ENCODE data around the gene BOC. TPM values are rescaled to one million over a fixed set of nuclear protein-coding genes. Genes with fewer than 3 reads are reported as not detected.

The BOC gene
- total RNA-seq, 2 donors from 2014 or later = 1.9 to 9.8 TPM

DNA sequence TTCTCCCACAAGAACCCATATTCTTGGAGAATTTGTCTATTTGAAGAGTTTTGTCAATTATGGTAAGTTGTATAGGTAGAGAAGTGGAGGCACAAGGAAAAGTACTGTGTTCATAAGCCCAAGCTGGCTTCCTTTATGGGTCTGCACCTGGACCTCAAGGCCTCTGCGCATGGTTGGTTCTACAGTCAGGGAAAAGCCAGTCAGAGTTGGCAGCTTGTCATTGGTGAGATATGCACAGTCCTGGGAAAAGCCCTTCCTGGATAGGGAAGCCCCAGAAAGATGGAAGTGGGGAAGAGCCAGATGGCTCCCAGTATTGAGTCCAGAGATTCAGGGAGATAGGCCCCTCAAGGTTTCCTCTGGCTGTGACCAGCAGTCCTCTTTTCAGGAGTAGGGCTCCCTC lies 15.8 kb downstream of the BOC start:
- H3K9me3 ChIP-seq = no peaks in the 10 kb centered on the region
- no peaks in the 10 kb centered on the region for H3K4me1 ChIP-seq
- TF ChIP-seq, protein P1, sequence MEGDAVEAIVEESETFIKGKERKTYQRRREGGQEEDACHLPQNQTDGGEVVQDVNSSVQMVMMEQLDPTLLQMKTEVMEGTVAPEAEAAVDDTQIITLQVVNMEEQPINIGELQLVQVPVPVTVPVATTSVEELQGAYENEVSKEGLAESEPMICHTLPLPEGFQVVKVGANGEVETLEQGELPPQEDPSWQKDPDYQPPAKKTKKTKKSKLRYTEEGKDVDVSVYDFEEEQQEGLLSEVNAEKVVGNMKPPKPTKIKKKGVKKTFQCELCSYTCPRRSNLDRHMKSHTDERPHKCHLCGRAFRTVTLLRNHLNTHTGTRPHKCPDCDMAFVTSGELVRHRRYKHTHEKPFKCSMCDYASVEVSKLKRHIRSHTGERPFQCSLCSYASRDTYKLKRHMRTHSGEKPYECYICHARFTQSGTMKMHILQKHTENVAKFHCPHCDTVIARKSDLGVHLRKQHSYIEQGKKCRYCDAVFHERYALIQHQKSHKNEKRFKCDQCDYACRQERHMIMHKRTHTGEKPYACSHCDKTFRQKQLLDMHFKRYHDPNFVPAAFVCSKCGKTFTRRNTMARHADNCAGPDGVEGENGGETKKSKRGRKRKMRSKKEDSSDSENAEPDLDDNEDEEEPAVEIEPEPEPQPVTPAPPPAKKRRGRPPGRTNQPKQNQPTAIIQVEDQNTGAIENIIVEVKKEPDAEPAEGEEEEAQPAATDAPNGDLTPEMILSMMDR (IDR thresholded peaks at IDR 0.05) = no peak
- intact Hi-C loops (cut with DNase I) = no loop called here
- H3K9ac ChIP-seq (ENCODE audit: low read depth in 2 of 2, low read length in 2 of 2) = no peak overlapping the region
- H3K27me3 ChIP-seq = no peaks in the 10 kb centered on the region
- no peak overlapping the region for H3K4me3 ChIP-seq
- no peak overlapping the region for H3K27ac ChIP-seq
- no peaks in the 10 kb centered on the region for H3K36me3 ChIP-seq
- DNase-seq = no peak

DNA sequence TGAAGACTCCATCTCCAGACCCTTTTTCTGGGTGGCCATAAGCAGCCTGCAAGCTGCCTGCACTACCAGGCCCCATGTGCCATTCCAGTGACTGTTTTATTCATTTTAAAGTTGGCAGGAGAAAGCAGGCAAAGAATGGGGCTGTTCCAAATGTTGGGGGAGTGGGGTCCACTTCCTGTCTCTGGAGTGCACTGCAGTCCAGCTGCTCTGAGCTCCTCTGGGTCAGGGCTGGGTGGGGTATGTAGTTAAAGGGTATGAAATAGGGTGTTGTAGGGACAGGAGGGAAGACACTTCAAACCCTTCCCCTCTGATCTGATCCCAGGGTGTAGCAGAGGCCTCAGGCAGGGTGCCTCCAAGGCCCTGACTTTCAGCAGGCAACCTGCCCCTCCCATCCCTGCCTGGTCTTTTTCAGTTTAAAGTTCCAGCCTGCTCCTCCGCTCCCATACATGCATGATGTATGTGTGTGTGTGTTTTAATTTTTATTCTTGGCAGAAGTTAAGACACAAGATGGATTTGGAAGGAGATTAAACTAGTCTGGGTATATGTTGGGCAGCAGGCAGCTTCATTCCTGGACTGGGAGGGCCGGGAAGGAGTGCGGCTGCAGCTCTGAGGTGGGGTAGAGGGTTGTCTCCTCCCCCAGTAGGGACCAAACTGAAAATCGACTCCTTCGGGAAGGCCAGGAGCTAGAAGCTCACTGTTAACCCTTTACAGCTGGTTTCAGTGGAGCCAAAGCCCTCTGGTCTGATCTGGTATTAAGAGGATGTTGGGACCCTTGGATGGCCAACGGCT lies 17.3 kb downstream of the BOC start:
- Histone ChIP-seq H3K36me3 (no peaks in the 10 kb centered on the region), H3K9ac (ENCODE audit: low read depth in 2 of 2, low read length in 2 of 2) (no peak overlapping the region), H3K27me3 (no peaks in the 10 kb centered on the region), H3K4me1 (no peaks in the 10 kb centered on the region), H3K27ac (no peak overlapping the region), H3K9me3 (no peaks in the 10 kb centered on the region), H3K4me3 (no peak overlapping the region)
- TF ChIP-seq, protein P1 (IDR thresholded peaks at IDR 0.05) = no peak
- intact Hi-C loops (cut with DNase I) = no loop called here
- DNase-seq = no peak

DNA sequence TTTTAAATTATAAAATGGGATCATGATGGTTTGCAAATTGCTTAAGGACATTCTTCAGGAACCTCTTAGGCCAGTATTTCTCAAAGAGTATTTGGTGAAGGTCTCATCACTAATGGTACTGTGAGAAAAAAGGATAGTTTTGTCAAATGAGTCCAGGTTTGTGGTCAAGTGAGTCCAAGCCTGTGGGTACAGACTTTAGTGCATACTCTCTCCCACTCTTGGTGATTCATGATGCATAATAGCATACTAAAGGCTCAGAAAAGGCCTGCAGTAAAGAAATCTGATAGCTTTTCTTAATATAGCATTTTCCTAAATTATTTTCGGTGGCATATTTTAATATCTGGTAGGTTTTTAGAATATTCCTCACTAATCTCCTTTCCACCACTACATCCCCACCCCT lies 20.0 kb downstream of the BOC start:
- Histone ChIP-seq H3K36me3 (no peaks in the 10 kb centered on the region), H3K27ac (no peak overlapping the region), H3K27me3 (no peaks in the 10 kb centered on the region), H3K9me3 (no peaks in the 10 kb centered on the region), H3K4me3 (no peak overlapping the region), H3K4me1 (no peaks in the 10 kb centered on the region), H3K9ac (ENCODE audit: low read depth in 2 of 2, low read length in 2 of 2) (no peak overlapping the region)
- intact Hi-C loops (cut with DNase I) = no loop called here
- TF ChIP-seq, protein P1 (IDR thresholded peaks at IDR 0.05) = no peak
- DNase-seq = no peak

GRCh38 chr3:113231827-113232253 lies 20.5 kb downstream of the BOC start:
- TF ChIP-seq, protein P1 (IDR thresholded peaks at IDR 0.05) = no peak
- H3K27ac ChIP-seq = no peak overlapping the region
- no peaks in the 10 kb centered on the region for H3K36me3 ChIP-seq
- no peaks in the 10 kb centered on the region for H3K4me1 ChIP-seq
- intact Hi-C loops (cut with DNase I) = no loop called here
- H3K9ac ChIP-seq (ENCODE audit: low read depth in 2 of 2, low read length in 2 of 2) = no peak overlapping the region
- no peak overlapping the region for H3K4me3 ChIP-seq
- no peak for DNase-seq
- H3K27me3 ChIP-seq = no peaks in the 10 kb centered on the region
- H3K9me3 ChIP-seq = no peaks in the 10 kb centered on the region

GRCh38 chr3:113232342-113232741 lies 21.0 kb downstream of the BOC start:
- H3K4me1 ChIP-seq = no peaks in the 10 kb centered on the region
- no peaks in the 10 kb centered on the region for H3K9me3 ChIP-seq
- TF ChIP-seq, protein P1 (IDR thresholded peaks at IDR 0.05) = no peak
- H3K4me3 ChIP-seq = no peak overlapping the region
- DNase-seq = no peak
- H3K36me3 ChIP-seq = no peaks in the 10 kb centered on the region
- no peak overlapping the region for H3K27ac ChIP-seq
- H3K27me3 ChIP-seq = no peaks in the 10 kb centered on the region
- H3K9ac ChIP-seq (ENCODE audit: low read depth in 2 of 2, low read length in 2 of 2) = no peak overlapping the region
- intact Hi-C loops (cut with DNase I) = no loop called here

Measured in colonic mucosa (tissue), 4 donors.